PC-9 (cell line): ENCODE measurements around the gene TRIM24. TPM values are rescaled to one million over a fixed set of nuclear protein-coding genes. Genes with fewer than 3 reads are reported as not detected.

Source experiments
- BruUV-seq: library from RNA; stranded (reverse); fragments of 400-500 nt; replicated peaks from 2 replicates; lab custom pipeline; 2021; lab: Mats Ljungman, UMichigan
- CTCF ChIA-PET: fragments of 300-600 bp; sonication (Branson Sonifier 250); formaldehyde crosslinking; loops from one replicate; lab custom pipeline; 2022; ENCODE audit warnings: antibody characterized with exemption; lab: Charles Lee
- POLR2A ChIA-PET: fragments of 300-600 bp; sonication (Branson Sonifier 250); formaldehyde crosslinking; loops from one replicate; lab custom pipeline; 2022; ENCODE audit warnings: antibody characterized with exemption; ENCODE audit not compliant: unreplicated experiment; lab: Charles Lee
- DNase-seq, 2 experiments: peaks; one replicate each; pipeline versions ENCODE4 v3.0.0 to v3.0.0-alpha.2; 2015 to 2022; ENCODE audit warnings: mixed read lengths in 1 of 2
- H2AFZ ChIP-seq: fragments of 200-600 bp; sonication (generic); 2 replicates; pipeline ENCODE4 v1.8.1; 2017; ENCODE audit warnings: antibody characterized with exemption
- H3F3A ChIP-seq: fragments of 200-600 bp; sonication (generic); 2 replicates; pipeline ENCODE4 v1.8.1; 2017; ENCODE audit warnings: antibody characterized with exemption, mild to moderate bottlenecking, low read depth; ENCODE audit not compliant: insufficient read depth
- H3K27ac ChIP-seq: fragments of 200-600 bp; sonication (generic); 2 replicates; pipeline ENCODE4 v1.6.1; 2016; ENCODE audit warnings: mixed run types
- H3K27me3 ChIP-seq: fragments of 200-600 bp; sonication (generic); 2 replicates; pipeline ENCODE4 v1.6.1; 2016; ENCODE audit warnings: low read depth, mixed run types; ENCODE audit not compliant: insufficient read depth
- H3K36me3 ChIP-seq: fragments of 200-600 bp; sonication (generic); 2 replicates; pipeline ENCODE4 v1.6.1; 2016; ENCODE audit warnings: low read depth, mixed run types
- H3K4me1 ChIP-seq: fragments of 200-600 bp; sonication (generic); replicated peaks from 2 replicates; pipeline ENCODE4 v1.6.1; 2016; ENCODE audit warnings: mixed run types; ENCODE audit not compliant: insufficient read depth
- H3K4me2 ChIP-seq: fragments of 200-600 bp; sonication (generic); 2 replicates; pipeline ENCODE4 v1.6.1; 2017; ENCODE audit warnings: mixed run types
- H3K4me3 ChIP-seq: fragments of 200-600 bp; sonication (generic); 2 replicates; pipeline ENCODE4 v1.6.1; 2016; ENCODE audit warnings: mixed run types
- H3K79me2 ChIP-seq: fragments of 200-600 bp; sonication (generic); 2 replicates; pipeline ENCODE4 v1.6.1; 2017; ENCODE audit warnings: low read depth, mixed run types
- H3K9me2 ChIP-seq: fragments of 200-600 bp; sonication (generic); 2 replicates; pipeline ENCODE4 v1.8.1; 2017; ENCODE audit warnings: mild to moderate bottlenecking; ENCODE audit not compliant: insufficient read depth
- H3K9me3 ChIP-seq: fragments of 200-600 bp; sonication (generic); 2 replicates; pipeline ENCODE4 v1.8.1; 2016; ENCODE audit warnings: low read depth; ENCODE audit not compliant: insufficient read depth
- H4K20me1 ChIP-seq: fragments of 200-600 bp; sonication (generic); 2 replicates; pipeline ENCODE4 v1.8.1; 2017; ENCODE audit not compliant: insufficient read depth
- CTCF ChIP-seq: fragments of 200-600 bp; sonication (generic); conservative IDR thresholded peaks from 2 replicates; pipeline ENCODE4 v1.6.1; 2017; ENCODE audit warnings: mixed run types, antibody characterized with exemption, mild to moderate bottlenecking, moderate library complexity
- EZH2 ChIP-seq: fragments of 200-600 bp; sonication (generic); IDR thresholded peaks from 2 replicates; pipeline ENCODE4 v1.8.0; 2017; ENCODE audit warnings: antibody characterized with exemption, low read depth
- intact Hi-C: fragments of 100-400 bp; cut with micrococcal nuclease; formaldehyde crosslinking; loops from one replicate; pipeline ENCODE4 v1.10.0; 2022; ENCODE audit not compliant: unreplicated experiment
- total RNA-seq: library from RNA; stranded (reverse); gene quantifications from 2 replicates; pipeline ENCODE4 v1.2.3, GENCODE V29; 2021

The TRIM24 gene
- total RNA-seq, 1 experiment from 2014 or later = 20.5 TPM

GRCh38 chr7:138431517-138431916, 28.5 kb upstream of the TRIM24 start:
- no peak for DNase-seq
- Histone ChIP-seq H3K9me3 (peaks cover 34% of the 10 kb centered on the region), H3F3A (no peaks in the 10 kb centered on the region), H3K27ac (no peak overlapping the region), H2AFZ (no peak overlapping the region), H3K4me3 (no peak overlapping the region), H3K4me2 (no peak overlapping the region), H3K79me2 (no peaks in the 10 kb centered on the region), H3K27me3 (no peaks in the 10 kb centered on the region), H3K4me1 (no peaks in the 10 kb centered on the region), H4K20me1 (no peaks in the 10 kb centered on the region), H3K9me2 (no peaks in the 10 kb centered on the region), H3K36me3 (no peaks in the 10 kb centered on the region)
- intact Hi-C loops = no loop called here
- no TSS peak for BruUV-seq
- CTCF ChIA-PET = no interaction called here
- TF ChIP-seq CTCF (no peak), EZH2 (no peak)
- POLR2A ChIA-PET = interaction anchor here (0.7 kb wide), 1 partner anchor 372 kb away, joined by 4 read pairs; no protein-coding TSS in a partner anchor

GRCh38 chr7:138433583-138434443, 26.2 kb upstream of the TRIM24 start:
- H3F3A ChIP-seq = no peaks in the 10 kb centered on the region
- H3K4me2 ChIP-seq = no peak overlapping the region
- H3K27me3 ChIP-seq = no peaks in the 10 kb centered on the region
- no peaks in the 10 kb centered on the region for H3K9me2 ChIP-seq
- H3K4me3 ChIP-seq = no peak overlapping the region
- H2AFZ ChIP-seq = no peak overlapping the region
- no peaks in the 10 kb centered on the region for H3K4me1 ChIP-seq
- no peaks in the 10 kb centered on the region for H3K79me2 ChIP-seq
- no peak for DNase-seq
- BruUV-seq = no TSS peak
- peaks cover 24% of the 10 kb centered on the region for H3K9me3 ChIP-seq
- H3K36me3 ChIP-seq = no peaks in the 10 kb centered on the region
- H4K20me1 ChIP-seq = no peaks in the 10 kb centered on the region
- intact Hi-C loops = no loop called here
- POLR2A ChIA-PET = no interaction called here
- H3K27ac ChIP-seq = no peak overlapping the region
- CTCF ChIA-PET = no interaction called here
- TF ChIP-seq CTCF (no peak), EZH2 (no peak)

- DNase-seq = no peak
- H3K27ac ChIP-seq = no peak overlapping the region
- no TSS peak for BruUV-seq
- POLR2A ChIA-PET = no interaction called here
- no peak overlapping the region for H3K4me3 ChIP-seq
- H3K27me3 ChIP-seq = no peaks in the 10 kb centered on the region
- H3F3A ChIP-seq = no peaks in the 10 kb centered on the region
- intact Hi-C loops = no loop called here
- no peaks in the 10 kb centered on the region for H3K9me2 ChIP-seq
- CTCF ChIA-PET = no interaction called here
- H3K9me3 ChIP-seq = peaks cover 17% of the 10 kb centered on the region
- H3K4me2 ChIP-seq = no peak overlapping the region
- H3K4me1 ChIP-seq = no peaks in the 10 kb centered on the region
- H2AFZ ChIP-seq = no peak overlapping the region
- H3K79me2 ChIP-seq = no peaks in the 10 kb centered on the region
- TF ChIP-seq CTCF (no peak), EZH2 (no peak)
- no peaks in the 10 kb centered on the region for H4K20me1 ChIP-seq
- H3K36me3 ChIP-seq = no peaks in the 10 kb centered on the region
Measured at GRCh38 chr7:138434597-138435019, 25.5 kb upstream of the TRIM24 start.
